ENCODE data around the gene SFTPD. TPM values are rescaled to one million over a fixed set of nuclear protein-coding genes. Genes with fewer than 3 reads are reported as not detected.
"Not testable (repeated sequence)": the region's sequence is repeated elsewhere in the genome, so short reads cannot be mapped to it uniquely, and the experiment has no call there.

SFTPD gene
- total RNA-seq, 4 donors from 2014 or later, result 1.7 to 2.7 (median 2.2) TPM; not detected in 1

GRCh38 chr10:79910836-79911235 lies 38.1 kb downstream of the SFTPD start:
- no peak for TF ChIP-seq CTCF (IDR thresholded peaks at IDR 0.05)
- TF ChIP-seq POLR2AphosphoS5 (IDR thresholded peaks at IDR 0.05), result no peak
- TF ChIP-seq EP300 (IDR thresholded peaks at IDR 0.05), result no peak
- TF ChIP-seq POLR2A (IDR thresholded peaks at IDR 0.05), result no peak
- Histone ChIP-seq H3K9me3 (no peaks in the 10 kb centered on the region), H3K4me1 (no peaks in the 10 kb centered on the region), H3K27ac (no peak overlapping the region), H3K27me3 (no peaks in the 10 kb centered on the region), H3K4me3 (peak overlapping the region in 1 of 2 donors; percentile 3), H3K36me3 (no peaks in the 10 kb centered on the region)
- no peak for ATAC-seq
- WGBS, 2 donors (ENCODE audit: low coverage in 1 of 2), result 70 to 91% methylated on average over 2 of the region's 2 CpGs

- Histone ChIP-seq H3K9me3 (no peaks in the 10 kb centered on the region), H3K4me3 (peak overlapping the region in 1 of 2 donors; percentile 3), H3K27me3 (no peaks in the 10 kb centered on the region), H3K36me3 (no peaks in the 10 kb centered on the region), H3K4me1 (peaks cover 0 to 3% (median 0%) of the 10 kb centered on the region in 3 donors), H3K27ac (no peak overlapping the region)
- WGBS, 2 donors (ENCODE audit: low coverage in 1 of 2), result 58 to 62% methylated on average over 3 of the region's 3 CpGs
- no peak for TF ChIP-seq CTCF (IDR thresholded peaks at IDR 0.05)
- TF ChIP-seq EP300 (IDR thresholded peaks at IDR 0.05), result no peak
- TF ChIP-seq POLR2A (IDR thresholded peaks at IDR 0.05), result no peak
- no peak for TF ChIP-seq POLR2AphosphoS5 (IDR thresholded peaks at IDR 0.05)
- ATAC-seq, result no peak
Measured at GRCh38 chr10:79910344-79910743, 38.6 kb downstream of the SFTPD start.

GRCh38 chr10:79905322-79906314 lies 43.3 kb downstream of the SFTPD start:
- peak overlapping the region; percentile 37 to 71 for H3K4me3 ChIP-seq
- H3K27me3 ChIP-seq, result no peaks in the 10 kb centered on the region
- H3K4me1 ChIP-seq, result peaks cover 0 to 11% (median 4%) of the 10 kb centered on the region in 3 donors
- TF ChIP-seq POLR2AphosphoS5 (IDR thresholded peaks at IDR 0.05), result no peak
- TF ChIP-seq CTCF (IDR thresholded peaks at IDR 0.05), result no peak
- TF ChIP-seq POLR2A (IDR thresholded peaks at IDR 0.05), result no peak
- peak; percentile 30 for ATAC-seq
- no peaks in the 10 kb centered on the region for H3K36me3 ChIP-seq
- WGBS, 2 donors (ENCODE audit: low coverage in 1 of 2), result 31 to 33% methylated on average over 4 to 10 of the region's 10 CpGs
- no peaks in the 10 kb centered on the region for H3K9me3 ChIP-seq
- peak overlapping the region in 3 of 4 donors; percentile 82 to 84 (median 83) for H3K27ac ChIP-seq

GRCh38 chr10:79904671-79905321 lies 44.1 kb downstream of the SFTPD start:
- Histone ChIP-seq H3K36me3 (no peaks in the 10 kb centered on the region), H3K27me3 (no peaks in the 10 kb centered on the region), H3K4me3 (peak overlapping the region; percentile 37 to 71), H3K27ac (peak overlapping the region in 3 of 4 donors; percentile 82 to 84 (median 83)), H3K9me3 (no peaks in the 10 kb centered on the region), H3K4me1 (peaks cover 0 to 11% (median 4%) of the 10 kb centered on the region in 3 donors)
- WGBS, 2 donors (ENCODE audit: low coverage in 1 of 2), result 0% methylated on average over 10 of the region's 58 CpGs; no CpG with 5 or more reads in 1 of the 2 donors
- ATAC-seq, result peak; percentile 94
- TF ChIP-seq EP300 (IDR thresholded peaks at IDR 0.05), result no peak
- TF ChIP-seq POLR2AphosphoS5 (IDR thresholded peaks at IDR 0.05), result no peak
- TF ChIP-seq CTCF (IDR thresholded peaks at IDR 0.05), result no peak
- no peak for TF ChIP-seq POLR2A (IDR thresholded peaks at IDR 0.05)

- WGBS, 2 donors (ENCODE audit: low coverage in 1 of 2), result 75 to 100% methylated on average over 1 of the region's 1 CpG
- not testable (repeated sequence) for H3K36me3 ChIP-seq, H3K9me3 ChIP-seq, ATAC-seq, H3K4me3 ChIP-seq, H3K27me3 ChIP-seq, H3K27ac ChIP-seq
- H3K4me1 ChIP-seq, result peaks cover 0 to 11% (median 4%) of the 10 kb centered on the region in 3 donors
Measured at GRCh38 chr10:79901571-79901970, 47.3 kb downstream of the SFTPD start.
